GM12865 (cell line): ENCODE results near the gene MAPT.

Experiments
- DNase-seq: peaks from one replicate; pipeline ENCODE4 v3.0.0; 2010; ENCODE audit warnings: low read depth
- H3K4me3 ChIP-seq: 2 replicates; pipeline ENCODE4 v1.5.1; 2011; ENCODE audit warnings: mild to moderate bottlenecking, low read depth, low read length, control low read depth
- TF ChIP-seq, protein P1 (sequence below): IDR thresholded peaks from 2 replicates; pipeline ENCODE4 v1.5.1; 2011; ENCODE audit warnings: low read length, control low read depth, low read depth, inconsistent platforms; ENCODE audit not compliant: insufficient read depth; ENCODE audit errors: missing control alignments

MAPT gene

DNA sequence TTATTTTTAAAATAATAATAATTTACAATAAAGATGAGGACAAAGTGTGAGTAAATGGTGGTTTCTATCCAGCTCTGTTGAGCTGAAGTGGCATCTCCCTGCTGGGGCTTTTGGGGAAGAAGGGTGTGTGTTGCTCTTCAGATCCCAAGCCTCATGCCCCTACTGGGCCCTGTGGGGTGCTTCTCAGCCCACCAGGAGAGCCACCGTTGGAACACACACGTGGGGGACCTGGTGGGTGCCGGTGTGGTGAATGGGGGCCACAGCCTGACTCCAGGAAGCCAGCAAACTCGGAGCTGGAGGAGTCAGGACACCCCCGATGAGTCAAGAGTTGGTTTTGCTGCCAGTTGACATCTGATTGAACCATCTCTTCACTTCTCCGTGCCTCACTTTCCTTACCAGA lies 66.9 kb downstream of the MAPT start:
- no peak overlapping the region for H3K4me3 ChIP-seq
- DNase-seq: no peak
- TF ChIP-seq, protein P1, sequence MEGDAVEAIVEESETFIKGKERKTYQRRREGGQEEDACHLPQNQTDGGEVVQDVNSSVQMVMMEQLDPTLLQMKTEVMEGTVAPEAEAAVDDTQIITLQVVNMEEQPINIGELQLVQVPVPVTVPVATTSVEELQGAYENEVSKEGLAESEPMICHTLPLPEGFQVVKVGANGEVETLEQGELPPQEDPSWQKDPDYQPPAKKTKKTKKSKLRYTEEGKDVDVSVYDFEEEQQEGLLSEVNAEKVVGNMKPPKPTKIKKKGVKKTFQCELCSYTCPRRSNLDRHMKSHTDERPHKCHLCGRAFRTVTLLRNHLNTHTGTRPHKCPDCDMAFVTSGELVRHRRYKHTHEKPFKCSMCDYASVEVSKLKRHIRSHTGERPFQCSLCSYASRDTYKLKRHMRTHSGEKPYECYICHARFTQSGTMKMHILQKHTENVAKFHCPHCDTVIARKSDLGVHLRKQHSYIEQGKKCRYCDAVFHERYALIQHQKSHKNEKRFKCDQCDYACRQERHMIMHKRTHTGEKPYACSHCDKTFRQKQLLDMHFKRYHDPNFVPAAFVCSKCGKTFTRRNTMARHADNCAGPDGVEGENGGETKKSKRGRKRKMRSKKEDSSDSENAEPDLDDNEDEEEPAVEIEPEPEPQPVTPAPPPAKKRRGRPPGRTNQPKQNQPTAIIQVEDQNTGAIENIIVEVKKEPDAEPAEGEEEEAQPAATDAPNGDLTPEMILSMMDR: no peak

DNA sequence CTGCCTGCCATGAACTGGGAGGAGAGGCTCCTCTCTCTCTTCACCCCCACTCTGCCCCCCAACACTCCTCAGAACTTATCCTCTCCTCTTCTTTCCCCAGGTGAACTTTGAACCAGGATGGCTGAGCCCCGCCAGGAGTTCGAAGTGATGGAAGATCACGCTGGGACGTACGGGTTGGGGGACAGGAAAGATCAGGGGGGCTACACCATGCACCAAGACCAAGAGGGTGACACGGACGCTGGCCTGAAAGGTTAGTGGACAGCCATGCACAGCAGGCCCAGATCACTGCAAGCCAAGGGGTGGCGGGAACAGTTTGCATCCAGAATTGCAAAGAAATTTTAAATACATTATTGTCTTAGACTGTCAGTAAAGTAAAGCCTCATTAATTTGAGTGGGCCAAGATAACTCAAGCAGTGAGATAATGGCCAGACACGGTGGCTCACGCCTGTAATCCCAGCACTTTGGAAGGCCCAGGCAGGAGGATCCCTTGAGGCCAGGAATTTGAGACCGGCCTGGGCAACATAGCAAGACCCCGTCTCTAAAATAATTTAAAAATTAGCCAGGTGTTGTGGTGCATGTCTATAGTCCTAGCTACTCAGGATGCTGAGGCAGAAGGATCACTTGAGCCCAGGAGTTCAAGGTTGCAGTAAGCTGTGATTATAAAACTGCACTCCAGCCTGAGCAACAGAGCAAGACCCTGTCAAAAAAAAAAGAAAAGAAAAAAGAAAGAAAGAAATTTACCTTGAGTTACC lies 68.0 kb downstream of the MAPT start:
- no peak overlapping the region for H3K4me3 ChIP-seq
- TF ChIP-seq, protein P1: no peak
- DNase-seq: no peak

DNA sequence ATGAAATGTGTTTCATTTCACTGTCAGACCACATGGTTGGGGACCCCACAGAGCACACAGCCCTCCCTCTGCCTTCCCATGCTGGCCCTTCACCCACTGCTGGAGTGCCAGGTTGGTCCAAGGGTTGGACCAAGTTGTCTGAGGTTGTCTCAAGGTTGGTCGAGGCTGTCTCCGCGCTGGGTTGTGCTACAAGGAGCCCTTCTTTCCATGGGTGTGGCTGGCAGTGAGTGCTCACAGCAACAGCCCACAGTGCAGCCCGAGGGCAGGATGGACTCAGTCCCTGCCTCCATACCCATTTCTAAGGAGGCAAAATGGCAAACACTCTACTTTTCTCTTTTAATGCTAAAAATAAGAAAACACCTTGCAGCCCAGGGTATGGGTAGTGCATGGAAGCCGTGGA lies 68.9 kb downstream of the MAPT start:
- TF ChIP-seq, protein P1: no peak
- no peak overlapping the region for H3K4me3 ChIP-seq
- DNase-seq: no peak

GRCh38 chr17:45963889-45964288 lies 69.5 kb downstream of the MAPT start:
- TF ChIP-seq, protein P1: no peak
- H3K4me3 ChIP-seq: no peak overlapping the region
- no peak for DNase-seq

GRCh38 chr17:45964634-45965033 lies 70.3 kb downstream of the MAPT start:
- TF ChIP-seq, protein P1: no peak
- no peak overlapping the region for H3K4me3 ChIP-seq
- no peak for DNase-seq

GRCh38 chr17:45965812-45966211 lies 71.5 kb downstream of the MAPT start:
- H3K4me3 ChIP-seq: no peak overlapping the region
- no peak for DNase-seq
- TF ChIP-seq, protein P1: no peak
